Small intestine (tissue), 16 donors: ENCODE data around the gene KHDRBS2. TPM values are rescaled to one million over a fixed set of nuclear protein-coding genes. Genes with fewer than 3 reads are reported as not detected.

ENCODE experiments used
- DNase-seq, 2 donors: peaks; one replicate each; pipeline versions ENCODE4 v3.0.0 to v3.0.0-alpha.2; 2013
- FAIRE-seq: peaks from 2 replicates; lab custom pipeline; 2012; peaks lifted over from hg19 to GRCh38; lab: Jason Lieb, UNC
- H3K27ac ChIP-seq, 3 donors: one replicate each; pipeline ENCODE4 v1.5.1; 2013; ENCODE audit warnings: low read length in 2 of 3, mild to moderate bottlenecking in 2 of 3, control low read depth in 1 of 3, inconsistent platforms in 1 of 3, low read depth in 1 of 3, moderate library complexity in 1 of 3
- H3K27me3 ChIP-seq, 3 donors: one replicate each; pipeline ENCODE4 v1.6.1; 2013; ENCODE audit warnings: low read length in 3 of 3, inconsistent platforms in 1 of 3; ENCODE audit not compliant: control insufficient read depth in 3 of 3, insufficient read depth in 3 of 3
- H3K36me3 ChIP-seq, 3 donors: one replicate each; pipeline ENCODE4 v1.6.1; 2013; ENCODE audit warnings: low read length in 3 of 3, inconsistent platforms in 1 of 3, low read depth in 1 of 3, mild to moderate bottlenecking in 1 of 3, moderate library complexity in 1 of 3; ENCODE audit not compliant: control insufficient read depth in 3 of 3, insufficient read depth in 2 of 3
- H3K4me1 ChIP-seq, 3 donors: one replicate each; pipeline ENCODE4 v1.6.1; 2013; ENCODE audit warnings: low read length in 2 of 3, inconsistent platforms in 1 of 3, low read depth in 1 of 3, mild to moderate bottlenecking in 1 of 3, moderate library complexity in 1 of 3; ENCODE audit not compliant: control insufficient read depth in 3 of 3, insufficient read depth in 2 of 3
- H3K4me3 ChIP-seq, 3 donors: one replicate each; pipeline ENCODE4 v1.5.1; 2013; ENCODE audit warnings: low read length in 3 of 3, control low read depth in 1 of 3, inconsistent platforms in 1 of 3, low read depth in 1 of 3, mild to moderate bottlenecking in 1 of 3, moderate library complexity in 1 of 3
- H3K9me3 ChIP-seq, 2 donors: one replicate each; pipeline ENCODE4 v1.6.1; 2013; ENCODE audit warnings: low read depth in 1 of 2, low read length in 1 of 2; ENCODE audit not compliant: control insufficient read depth in 2 of 2, insufficient read depth in 1 of 2
- WGBS, 3 donors: extraction: QIAGEN DNeasy Blood & Tissue Kit; methylation state at CpG; one replicate each; pipeline ENCODE4 v1.1.7; 2013; 5-methylcytosine and 5-hydroxymethylcytosine counted together
- long read RNA-seq, 10 donors: transcript quantifications; one replicate each; lab custom pipeline, GENCODE V29; 2026
- polyA plus RNA-seq, 4 donors: library from polyadenylated mRNA; stranded (reverse) in 3 of 4; unstranded in 1 of 4; fragments of 200-250 nt in 3 of 4; fragments of 120-200 nt in 1 of 4; gene quantifications; one replicate each; pipeline versions ENCODE4 v1.2.1 to v1.2.3, GENCODE V29; 2013
- donor health status: healthy with polysubstance abuse.
- donor health status: control.
- donor health status: control.
- donor health status: Bipolar disorder and iron deficiency.
- donor health status: healthy.

Gene KHDRBS2
- 1 to 10 TPM in 1 of 4 donors, under 1 TPM in 1, not detected in 2; 0.19 to 9.0 TPM for polyA plus RNA-seq
- long read RNA-seq, donor 1, partial matches to known transcripts: 0 of 1 reads
- long read RNA-seq, donor 1, other reads (novel, unspliced or antisense): 0 of 1 reads
- long read RNA-seq, donor 2, partial matches to known transcripts: 0 of 1 reads
- long read RNA-seq, donor 2, other reads (novel, unspliced or antisense): 0 of 1 reads
- long read RNA-seq, donor 3: 0 reads
- long read RNA-seq, donor 4: 0 reads
- long read RNA-seq, donor 5: 0 reads
- long read RNA-seq, donor 6, partial matches to known transcripts: 0 of 3 reads
- long read RNA-seq, donor 6, other reads (novel, unspliced or antisense): 0 of 3 reads
- long read RNA-seq, donor 7: 0 reads
- long read RNA-seq, donor 8: 0 reads
- long read RNA-seq, donor 9: 0 reads
- long read RNA-seq, donor 10, partial matches to known transcripts: 0 of 1 reads
- long read RNA-seq, donor 10, other reads (novel, unspliced or antisense): 0 of 1 reads

DNA sequence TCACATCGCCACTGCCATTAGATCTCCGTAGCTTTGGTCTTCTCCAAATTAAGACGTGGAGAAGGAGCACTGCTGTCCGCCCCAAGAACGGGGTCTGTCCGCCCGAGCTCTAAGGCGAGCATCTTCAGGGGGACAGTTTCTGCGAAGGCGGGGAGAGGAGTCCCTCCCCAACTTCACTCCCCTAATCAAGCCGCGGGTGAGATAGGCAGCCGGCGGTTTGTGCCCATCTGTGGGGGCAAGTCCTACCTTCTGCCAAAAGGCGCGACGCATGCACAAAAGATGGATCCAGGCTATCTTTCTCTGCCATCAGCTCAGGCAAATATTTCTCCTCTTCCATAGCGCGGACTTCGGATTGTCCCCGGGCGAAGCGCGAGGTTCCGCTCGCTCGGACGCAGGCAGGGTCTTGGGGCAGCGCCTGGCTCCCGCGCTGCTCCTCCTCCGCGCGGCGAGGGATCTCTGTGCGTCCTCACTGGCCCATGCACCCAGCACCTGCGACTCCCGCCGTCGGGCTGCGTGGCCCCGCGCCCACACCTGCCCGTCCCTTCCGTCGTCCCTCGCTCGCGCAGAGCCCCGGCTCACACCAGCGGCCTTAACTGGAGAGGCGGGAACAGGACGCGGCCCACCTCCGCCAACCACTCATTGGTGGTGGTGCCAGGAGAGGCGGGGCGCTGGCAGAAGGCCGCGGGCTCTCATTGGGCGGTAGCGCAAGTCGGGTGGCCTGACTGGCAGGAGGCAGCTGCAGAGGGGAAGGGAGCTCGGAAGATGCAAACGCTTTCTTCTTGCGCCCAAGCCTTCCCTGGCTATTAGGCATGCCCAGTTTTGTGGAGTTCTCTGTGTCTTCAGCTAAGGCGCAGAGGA is at the start of gene KHDRBS2:
Gene KHDRBS2 (minus strand): TSS at position 614 of the 858 bp plus-strand sequence.
- WGBS, 3 donors: 2 to 24% (median 22%) methylated on average over 58 to 66 of the region's 66 CpGs
- Histone ChIP-seq H3K4me1 (peaks cover 0 to 5% (median 0%) of the 10 kb centered on the region in 3 donors), H3K36me3 (no peaks in the 10 kb centered on the region), H3K27ac (peak within 1 kb of the TSS in 1 of 3 donors; percentile 83), H3K4me3 (peak within 1 kb of the TSS in 2 of 3 donors; percentile 56 to 94), H3K27me3 (peaks cover 0 to 2% (median 0%) of the 10 kb centered on the region in 3 donors), H3K9me3 (no peaks in the 10 kb centered on the region)
- FAIRE-seq (no peak), DNase-seq (peak in 1 of 2 donors; percentile 96)

DNA sequence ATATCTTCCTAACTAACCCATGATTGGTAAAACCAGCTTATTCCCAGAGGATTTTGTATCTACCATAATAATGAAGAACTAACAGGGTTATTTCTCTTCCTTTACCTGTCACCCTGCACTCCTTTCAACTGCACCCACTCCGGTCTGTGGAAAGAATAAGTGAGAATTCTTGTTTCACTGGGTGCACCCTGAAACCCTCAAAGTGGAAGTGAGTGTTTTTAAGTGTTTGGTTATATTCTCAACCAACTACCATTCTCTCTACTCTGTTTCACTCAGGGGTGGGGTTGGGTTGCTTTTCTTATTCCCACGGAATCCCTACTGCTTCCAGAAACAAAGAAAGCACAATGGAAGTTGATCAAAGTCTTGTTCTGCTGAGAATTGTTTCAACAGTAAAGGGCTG is 42.6 kb upstream of the KHDRBS2 start:
- H3K36me3 ChIP-seq: no peaks in the 10 kb centered on the region

DNA sequence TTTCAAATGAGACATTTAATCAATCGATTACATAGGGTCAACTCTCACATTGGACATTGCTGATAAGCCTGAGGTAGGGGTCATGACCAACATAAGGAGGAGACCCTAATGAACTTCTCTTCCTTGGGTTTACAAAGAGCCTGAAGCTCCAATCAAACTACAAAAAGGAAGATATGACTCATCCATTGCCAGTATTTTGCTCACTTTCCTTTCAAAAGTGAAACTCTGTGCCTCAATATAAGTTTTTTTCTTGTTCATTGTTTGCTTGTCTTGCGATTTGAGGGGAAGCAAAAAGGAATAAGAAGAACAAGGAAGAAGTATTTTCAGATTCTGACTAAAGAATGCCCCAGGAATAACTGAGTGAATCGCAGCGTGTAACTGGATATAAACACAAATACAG is 38.8 kb upstream of the KHDRBS2 start:
- Histone ChIP-seq H3K4me1 (peaks cover 0 to 4% (median 0%) of the 10 kb centered on the region in 3 donors), H3K27me3 (no peaks in the 10 kb centered on the region), H3K9me3 (no peaks in the 10 kb centered on the region), H3K27ac (no peak overlapping the region), H3K36me3 (no peaks in the 10 kb centered on the region), H3K4me3 (no peak overlapping the region)
- 51 to 73% (median 66%) methylated on average over 4 of the region's 4 CpGs for WGBS, 3 donors
- DNase-seq: peak in 1 of 2 donors; percentile 3
- no peak for FAIRE-seq

More for the DNA sequence above, 42.6 kb upstream of the KHDRBS2 start:
- DNase-seq: no peak
- Histone ChIP-seq H3K9me3 (peaks cover 0 to 3% of the 10 kb centered on the region in 2 donors), H3K27ac (no peak overlapping the region), H3K4me3 (no peak overlapping the region), H3K4me1 (no peaks in the 10 kb centered on the region), H3K27me3 (no peaks in the 10 kb centered on the region)
- no peak for FAIRE-seq
- WGBS, 3 donors: 61 to 70% (median 62%) methylated on average over 2 of the region's 2 CpGs

DNA sequence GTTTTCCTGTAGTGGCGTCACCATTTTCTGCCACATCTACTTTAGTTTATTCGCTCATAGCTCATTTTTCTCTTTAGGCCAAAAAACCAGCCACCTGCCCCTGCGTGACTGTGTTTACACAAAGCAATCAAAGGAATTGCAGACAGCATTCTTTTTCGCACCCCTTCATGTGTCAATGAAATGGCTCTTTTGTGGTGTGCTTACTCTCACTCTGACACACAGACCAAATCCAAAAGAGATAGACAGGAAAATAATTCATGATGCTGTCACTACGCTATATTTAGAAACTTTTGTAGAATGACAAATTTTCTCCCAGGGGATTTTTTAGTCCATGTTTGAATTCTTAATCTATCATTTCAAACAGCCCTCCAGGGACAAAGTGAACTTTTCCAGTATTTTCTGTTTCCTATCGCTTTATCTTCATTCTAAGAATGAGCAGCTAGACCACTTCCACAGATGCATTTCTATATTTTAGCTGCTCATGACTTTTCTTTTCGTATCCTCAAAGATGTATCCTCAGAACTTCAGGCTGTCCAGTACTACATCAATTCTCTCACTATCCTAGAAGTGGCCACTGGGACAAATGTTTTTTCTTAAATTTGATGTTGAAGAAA is 37.9 kb upstream of the KHDRBS2 start:
- Histone ChIP-seq H3K27ac (no peak overlapping the region), H3K4me1 (peaks cover 0 to 4% (median 0%) of the 10 kb centered on the region in 3 donors), H3K27me3 (no peaks in the 10 kb centered on the region), H3K9me3 (no peaks in the 10 kb centered on the region), H3K4me3 (no peak overlapping the region), H3K36me3 (no peaks in the 10 kb centered on the region)
- FAIRE-seq (no peak), DNase-seq (no peak)
- 76 to 79% (median 78%) methylated on average over 7 of the region's 7 CpGs for WGBS, 3 donors

DNA sequence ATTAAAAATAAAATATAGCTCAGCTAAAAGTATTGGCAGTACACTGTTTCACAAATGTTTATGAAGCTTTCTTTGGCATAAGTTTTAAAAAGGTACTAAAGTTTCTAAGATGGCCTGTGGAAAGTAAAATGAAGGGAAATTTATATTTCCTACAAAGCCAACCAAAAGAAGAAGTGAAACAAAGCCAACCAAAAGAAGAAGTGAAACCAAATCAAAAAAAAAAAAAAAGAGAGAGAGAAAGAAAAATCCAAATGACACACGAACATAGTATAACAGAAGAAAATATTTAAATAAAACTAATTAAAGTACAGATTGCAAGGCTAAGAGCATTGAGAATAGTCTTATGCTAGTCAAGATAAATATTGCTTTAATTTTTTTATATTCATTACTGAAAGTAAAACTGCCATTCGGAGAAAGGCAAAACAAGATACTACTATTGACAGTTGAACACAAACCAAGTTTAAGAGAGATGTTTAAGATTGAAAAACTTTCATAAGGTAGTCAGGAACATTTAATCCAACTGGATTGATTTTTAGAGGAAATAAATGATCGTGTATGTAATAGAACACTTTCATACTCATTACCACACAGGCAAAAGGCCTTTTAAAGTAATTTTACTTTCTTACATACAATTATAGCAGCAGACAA is 12.8 kb upstream of the KHDRBS2 start:
- Histone ChIP-seq H3K4me3 (no peak overlapping the region), H3K27me3 (no peaks in the 10 kb centered on the region), H3K27ac (no peak overlapping the region), H3K36me3 (no peaks in the 10 kb centered on the region), H3K9me3 (peaks cover 0 to 3% of the 10 kb centered on the region in 2 donors), H3K4me1 (peaks cover 0 to 5% (median 0%) of the 10 kb centered on the region in 3 donors)
- 52 to 67% (median 64%) methylated on average over 3 of the region's 3 CpGs for WGBS, 3 donors
- no peak for DNase-seq
- no peak for FAIRE-seq

DNA sequence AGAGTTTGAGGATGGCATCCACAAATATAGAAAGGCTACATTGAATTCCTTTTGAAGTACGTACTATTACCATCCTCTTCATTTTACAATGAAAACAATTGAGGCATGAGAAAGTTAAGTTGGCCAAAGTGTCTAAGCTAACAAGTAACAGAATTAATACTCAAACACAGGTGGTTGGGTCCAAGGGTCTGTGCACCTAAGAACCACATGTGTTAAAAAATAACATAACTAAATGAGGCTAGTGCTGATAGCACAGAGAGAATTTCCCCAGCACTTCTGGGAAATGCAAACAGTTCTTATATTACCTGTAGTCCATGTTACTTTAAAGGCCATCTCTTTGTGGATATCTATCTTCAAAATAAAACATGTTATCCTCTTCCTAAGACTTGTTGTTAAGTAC is 10.5 kb upstream of the KHDRBS2 start:
- peaks cover 0 to 3% of the 10 kb centered on the region in 2 donors for H3K9me3 ChIP-seq
- H3K4me3 ChIP-seq: no peak overlapping the region
- no peaks in the 10 kb centered on the region for H3K27me3 ChIP-seq
- H3K27ac ChIP-seq: no peak overlapping the region
- peaks cover 0 to 5% (median 0%) of the 10 kb centered on the region in 3 donors for H3K4me1 ChIP-seq
- WGBS, 3 donors: 60 to 76% (median 71%) methylated on average over 1 of the region's 1 CpG
- FAIRE-seq (no peak), DNase-seq (peak in 1 of 2 donors; percentile 64)
- no peaks in the 10 kb centered on the region for H3K36me3 ChIP-seq

DNA sequence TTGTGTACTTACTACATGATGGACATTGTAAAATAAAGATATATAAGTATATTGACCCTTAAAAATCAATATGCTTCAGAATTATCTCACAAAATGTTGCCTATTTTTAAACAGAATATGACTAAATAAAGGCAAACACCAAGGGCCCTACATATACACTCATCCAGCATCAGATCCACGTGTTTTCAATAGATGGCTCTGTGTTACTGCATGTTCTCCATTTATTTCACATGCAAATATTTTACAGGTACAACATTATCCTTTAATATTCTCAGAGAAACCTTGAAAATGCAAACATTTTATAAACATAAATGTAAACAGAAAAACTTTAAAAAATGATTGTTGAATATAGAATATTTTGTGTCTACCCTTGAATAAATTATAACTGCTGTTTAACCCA is 2.9 kb upstream of the KHDRBS2 start:
- Histone ChIP-seq H3K27ac (no peak overlapping the region), H3K9me3 (no peaks in the 10 kb centered on the region), H3K36me3 (no peaks in the 10 kb centered on the region), H3K4me1 (peaks cover 0 to 5% (median 0%) of the 10 kb centered on the region in 3 donors), H3K4me3 (no peak overlapping the region), H3K27me3 (peaks cover 0 to 2% (median 0%) of the 10 kb centered on the region in 3 donors)
- FAIRE-seq (no peak), DNase-seq (no peak)
- 3 to 61% (median 4%) methylated on average over 1 of the region's 1 CpG for WGBS, 3 donors
